ENCODE data around the gene ANKDD1A.

Gene ANKDD1A

GRCh38 chr15:64923546-64923945 lies 11.8 kb downstream of the ANKDD1A start:
- no peak for DNase-seq (ENCODE audit: low spot score)

GRCh38 chr15:64925335-64926330 lies 13.9 kb downstream of the ANKDD1A start:
- DNase-seq (ENCODE audit: low spot score), result no peak

- DNase-seq (ENCODE audit: low spot score), result no peak
Observed at GRCh38 chr15:64926661-64927060, 15.0 kb downstream of the ANKDD1A start.

GRCh38 chr15:64928626-64929220 lies 17.0 kb downstream of the ANKDD1A start:
- DNase-seq (ENCODE audit: low spot score), result no peak

GRCh38 chr15:64930019-64930652 lies 18.4 kb downstream of the ANKDD1A start:
- no peak for DNase-seq (ENCODE audit: low spot score)

GRCh38 chr15:64930778-64931371 lies 19.2 kb downstream of the ANKDD1A start:
- no peak for DNase-seq (ENCODE audit: low spot score)

- no peak for DNase-seq (ENCODE audit: low spot score)
Observed at GRCh38 chr15:64931381-64931780, 19.7 kb downstream of the ANKDD1A start.

GRCh38 chr15:64934023-64934422 lies 22.3 kb downstream of the ANKDD1A start:
- no peak for DNase-seq (ENCODE audit: low spot score)

GRCh38 chr15:64938192-64938591 lies 26.5 kb downstream of the ANKDD1A start:
- no peak for DNase-seq (ENCODE audit: low spot score)

- no peak for DNase-seq (ENCODE audit: low spot score)
Observed at GRCh38 chr15:64942356-64942755, 30.7 kb downstream of the ANKDD1A start.

GRCh38 chr15:64943512-64944225 lies 32.0 kb downstream of the ANKDD1A start:
- DNase-seq (ENCODE audit: low spot score), result no peak

GRCh38 chr15:64944961-64945360 lies 33.3 kb downstream of the ANKDD1A start:
- no peak for DNase-seq (ENCODE audit: low spot score)

GRCh38 chr15:64947211-64947610 lies 35.5 kb downstream of the ANKDD1A start:
- no peak for DNase-seq (ENCODE audit: low spot score)

- DNase-seq (ENCODE audit: low spot score), result no peak
Observed at GRCh38 chr15:64948916-64949315, 37.2 kb downstream of the ANKDD1A start.

- no peak for DNase-seq (ENCODE audit: low spot score)
Observed at GRCh38 chr15:64949383-64950186, 37.9 kb downstream of the ANKDD1A start.

- peak; percentile 29 for DNase-seq (ENCODE audit: low spot score)
Observed at GRCh38 chr15:64950888-64951287, 39.2 kb downstream of the ANKDD1A start.

GRCh38 chr15:64951777-64952418 lies 40.2 kb downstream of the ANKDD1A start:
- DNase-seq (ENCODE audit: low spot score), result no peak

GRCh38 chr15:64954395-64954794 lies 42.7 kb downstream of the ANKDD1A start:
- DNase-seq (ENCODE audit: low spot score), result no peak

- no peak for DNase-seq (ENCODE audit: low spot score)
Observed at GRCh38 chr15:64959128-64959527, 47.4 kb downstream of the ANKDD1A start.

GRCh38 chr15:64960153-64960552 lies 48.5 kb downstream of the ANKDD1A start:
- no peak for DNase-seq (ENCODE audit: low spot score)
